ENCODE data around the gene RAP1GAP2. TPM values are rescaled to one million over a fixed set of nuclear protein-coding genes. Genes with fewer than 3 reads are reported as not detected.

Gene RAP1GAP2
- total RNA-seq, 2 experiments from 2014 or later, result 0.31 to 0.50 TPM

DNA sequence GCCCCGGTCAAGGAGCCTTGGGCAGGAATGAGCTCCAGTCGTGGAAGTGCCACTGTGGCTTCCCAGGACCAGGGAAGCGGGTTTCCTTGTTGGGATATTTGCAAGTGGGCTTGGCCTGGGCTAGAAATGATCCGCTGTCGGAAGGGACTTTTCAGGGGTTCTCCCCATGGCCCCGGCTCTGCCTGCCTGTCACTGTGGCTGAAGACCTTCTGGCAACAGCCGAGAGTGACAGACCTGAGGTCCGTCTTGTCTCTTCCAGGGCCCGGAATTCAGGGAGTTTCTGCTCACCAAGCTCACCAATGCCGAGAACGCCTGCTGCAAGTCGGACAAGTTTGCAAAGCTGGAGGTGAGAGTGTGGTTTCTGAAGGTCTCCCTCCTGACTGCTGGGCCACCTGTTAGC is 209.5 kb downstream of the RAP1GAP2 start:
- intact Hi-C loops (cut with micrococcal nuclease), result no loop called here

DNA sequence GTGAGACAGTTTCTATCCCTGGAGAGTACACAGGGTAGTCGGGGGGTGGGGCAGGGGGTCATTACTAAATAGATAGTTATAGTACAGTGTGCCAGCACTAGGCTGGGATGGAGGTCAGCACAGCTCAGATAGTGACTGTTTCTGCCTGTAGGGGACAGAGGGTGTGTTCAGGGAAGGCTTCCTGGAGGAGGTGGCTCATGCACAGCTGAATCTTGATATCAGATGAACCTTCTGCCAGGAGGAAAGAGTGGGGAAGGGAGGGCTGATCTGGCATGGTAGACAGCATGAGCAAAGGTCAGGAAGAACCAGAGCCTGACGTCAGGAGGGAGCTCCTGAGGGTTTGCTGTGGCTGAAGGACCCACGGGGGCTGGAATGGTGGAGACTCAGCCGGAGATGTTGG is 210.6 kb downstream of the RAP1GAP2 start:
- CTCF ChIA-PET, result interaction anchor here (12.4 kb wide), 1 partner anchor 159 kb away, joined by 96 read pairs; no protein-coding TSS in a partner anchor

More for the DNA sequence above, 209.5 kb downstream of the RAP1GAP2 start:
- Mint-ChIP-seq H3K36me3 (ENCODE audit: low read depth) (no peaks in the 10 kb centered on the region), H3K27ac (no peak overlapping the region), H3K9me3 (no peaks in the 10 kb centered on the region), H3K4me1 (ENCODE audit: low read depth) (peaks cover 21% of the 10 kb centered on the region), H3K4me3 (no peak overlapping the region), H3K27me3 (no peaks in the 10 kb centered on the region)
- ATAC-seq (no peak), DNase-seq (no peak)
- TF ChIP-seq, protein P1, sequence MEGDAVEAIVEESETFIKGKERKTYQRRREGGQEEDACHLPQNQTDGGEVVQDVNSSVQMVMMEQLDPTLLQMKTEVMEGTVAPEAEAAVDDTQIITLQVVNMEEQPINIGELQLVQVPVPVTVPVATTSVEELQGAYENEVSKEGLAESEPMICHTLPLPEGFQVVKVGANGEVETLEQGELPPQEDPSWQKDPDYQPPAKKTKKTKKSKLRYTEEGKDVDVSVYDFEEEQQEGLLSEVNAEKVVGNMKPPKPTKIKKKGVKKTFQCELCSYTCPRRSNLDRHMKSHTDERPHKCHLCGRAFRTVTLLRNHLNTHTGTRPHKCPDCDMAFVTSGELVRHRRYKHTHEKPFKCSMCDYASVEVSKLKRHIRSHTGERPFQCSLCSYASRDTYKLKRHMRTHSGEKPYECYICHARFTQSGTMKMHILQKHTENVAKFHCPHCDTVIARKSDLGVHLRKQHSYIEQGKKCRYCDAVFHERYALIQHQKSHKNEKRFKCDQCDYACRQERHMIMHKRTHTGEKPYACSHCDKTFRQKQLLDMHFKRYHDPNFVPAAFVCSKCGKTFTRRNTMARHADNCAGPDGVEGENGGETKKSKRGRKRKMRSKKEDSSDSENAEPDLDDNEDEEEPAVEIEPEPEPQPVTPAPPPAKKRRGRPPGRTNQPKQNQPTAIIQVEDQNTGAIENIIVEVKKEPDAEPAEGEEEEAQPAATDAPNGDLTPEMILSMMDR (IDR thresholded peaks at IDR 0.05), result no peak
- ChIA-PET CTCF (interaction anchor here (12.4 kb wide), 1 partner anchor 158 kb away, joined by 96 read pairs; no protein-coding TSS in a partner anchor), POLR2A (interaction anchor here (1.0 kb wide), 1 partner anchor 157 kb away, joined by 4 read pairs; no protein-coding TSS in a partner anchor)

DNA sequence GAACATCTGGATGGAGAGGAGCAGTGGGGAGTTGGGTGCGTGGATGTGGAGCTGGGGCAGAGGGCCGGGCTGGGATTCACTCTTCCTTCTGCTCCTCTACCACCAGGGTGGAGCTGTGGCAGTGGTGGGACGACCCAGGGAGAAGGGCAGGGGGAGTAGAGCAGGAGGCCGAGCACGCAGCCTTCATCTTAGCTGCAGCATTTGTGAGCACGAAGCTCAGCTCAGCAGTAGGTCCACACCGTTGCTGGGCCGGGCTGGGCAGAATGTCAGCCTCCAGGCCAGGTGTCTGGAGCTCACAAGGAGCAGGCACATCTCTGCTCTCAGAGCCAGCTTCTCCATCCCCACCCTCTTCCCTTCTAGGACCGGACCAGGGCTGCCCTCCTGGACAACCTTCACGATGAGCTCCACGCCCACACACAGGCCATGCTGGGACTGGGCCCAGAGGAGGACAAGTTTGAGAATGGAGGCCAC is 211.4 kb downstream of the RAP1GAP2 start:
- Mint-ChIP-seq H3K4me3 (no peak overlapping the region), H3K27ac (no peak overlapping the region), H3K9me3 (no peaks in the 10 kb centered on the region), H3K36me3 (ENCODE audit: low read depth) (no peaks in the 10 kb centered on the region), H3K4me1 (ENCODE audit: low read depth) (peaks cover 19% of the 10 kb centered on the region), H3K27me3 (no peaks in the 10 kb centered on the region)
- intact Hi-C loops (cut with micrococcal nuclease), result no loop called here
- ChIA-PET POLR2A (no interaction called here), CTCF (interaction anchor here (1.0 to 12.4 kb wide), 2 partner anchors 160 to 182 kb away, joined by 3 to 96 read pairs; no protein-coding TSS in a partner anchor)
- TF ChIP-seq, protein P1 (IDR thresholded peaks at IDR 0.05), result no peak
- ATAC-seq (no peak), DNase-seq (no peak)

More for the DNA sequence above, 210.6 kb downstream of the RAP1GAP2 start:
- Mint-ChIP-seq H3K4me1 (ENCODE audit: low read depth) (peaks cover 21% of the 10 kb centered on the region), H3K36me3 (ENCODE audit: low read depth) (no peaks in the 10 kb centered on the region), H3K27me3 (no peaks in the 10 kb centered on the region), H3K27ac (no peak overlapping the region), H3K4me3 (no peak overlapping the region), H3K9me3 (no peaks in the 10 kb centered on the region)
- ATAC-seq (no peak), DNase-seq (no peak)
- intact Hi-C loops (cut with micrococcal nuclease), result no loop called here
- TF ChIP-seq, protein P1 (IDR thresholded peaks at IDR 0.05), result no peak
- POLR2A ChIA-PET, result no interaction called here

DNA sequence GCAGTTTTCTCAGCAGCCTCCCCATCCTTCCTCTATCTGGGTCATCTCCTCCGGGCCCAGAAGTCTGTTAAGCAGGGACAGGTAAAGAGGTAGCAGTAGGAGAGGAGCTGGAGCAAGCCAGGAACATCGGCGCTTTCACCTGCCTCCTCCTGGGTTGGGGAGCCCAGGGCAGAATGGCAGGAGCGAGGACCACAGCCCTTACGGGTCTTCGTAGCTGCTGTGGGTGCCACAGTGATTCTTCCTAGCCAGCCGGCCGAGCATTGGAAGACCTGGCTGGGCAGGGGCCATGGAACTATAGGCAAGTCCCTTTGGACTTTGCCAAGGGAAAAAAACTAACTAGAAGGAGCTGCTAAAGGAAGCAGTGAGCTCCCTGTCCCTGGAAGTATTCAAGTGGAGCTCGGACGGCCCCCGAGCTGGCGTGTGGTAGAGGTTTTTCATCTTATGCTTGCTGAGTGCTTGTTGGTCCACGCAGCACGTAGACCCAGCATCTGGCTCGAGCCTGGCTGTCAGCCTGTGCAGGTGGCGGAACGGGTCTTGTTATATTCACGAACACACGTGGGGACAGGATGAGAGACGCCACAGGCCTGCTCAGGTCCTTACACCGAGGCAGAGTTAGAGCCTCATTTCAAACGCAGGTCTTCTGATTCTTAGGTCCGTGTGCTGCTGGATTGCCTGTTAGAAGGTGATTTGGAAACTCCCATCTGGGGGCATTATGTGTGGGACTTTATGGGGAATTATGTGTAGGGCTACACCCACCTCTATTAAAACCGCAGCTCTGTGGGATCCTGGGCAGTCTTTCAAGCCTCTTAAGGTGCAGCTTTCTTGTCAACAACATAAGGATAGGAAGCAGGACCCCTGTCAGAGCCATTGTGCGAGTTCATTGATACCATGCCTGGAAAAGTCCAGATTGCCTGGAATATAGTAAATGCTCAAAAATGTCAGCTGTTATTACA is 212.4 kb downstream of the RAP1GAP2 start:
- Mint-ChIP-seq H3K4me1 (ENCODE audit: low read depth) (peaks cover 11% of the 10 kb centered on the region), H3K27me3 (no peaks in the 10 kb centered on the region), H3K4me3 (no peak overlapping the region), H3K36me3 (ENCODE audit: low read depth) (no peaks in the 10 kb centered on the region), H3K9me3 (no peaks in the 10 kb centered on the region), H3K27ac (no peak overlapping the region)
- ChIA-PET CTCF (interaction anchor here (1.0 to 12.4 kb wide), 2 partner anchors 161 to 182 kb away, joined by 3 to 96 read pairs; no protein-coding TSS in a partner anchor), POLR2A (no interaction called here)
- DNase-seq, result no peak
- TF ChIP-seq, protein P1 (IDR thresholded peaks at IDR 0.05), result no peak
- no peak for ATAC-seq
- intact Hi-C loops (cut with micrococcal nuclease), result no loop called here

Measured in activated CD8-positive, alpha-beta T cell treated with anti-CD3 and anti-CD28 coated beads for 36 hours (primary cell).